ENCODE data around the gene KRTAP4-6. TPM values are rescaled to one million over a fixed set of nuclear protein-coding genes. Genes with fewer than 3 reads are reported as not detected.
A peak's percentile ranks its signal among the peaks of the same experiment; 100 is the strongest.
"Not testable (repeated sequence)": the region's sequence is repeated elsewhere in the genome, so short reads cannot be mapped to it uniquely, and the experiment has no call there.

KRTAP4-6 gene
- not detected in 2 replicates for total RNA-seq

DNA sequence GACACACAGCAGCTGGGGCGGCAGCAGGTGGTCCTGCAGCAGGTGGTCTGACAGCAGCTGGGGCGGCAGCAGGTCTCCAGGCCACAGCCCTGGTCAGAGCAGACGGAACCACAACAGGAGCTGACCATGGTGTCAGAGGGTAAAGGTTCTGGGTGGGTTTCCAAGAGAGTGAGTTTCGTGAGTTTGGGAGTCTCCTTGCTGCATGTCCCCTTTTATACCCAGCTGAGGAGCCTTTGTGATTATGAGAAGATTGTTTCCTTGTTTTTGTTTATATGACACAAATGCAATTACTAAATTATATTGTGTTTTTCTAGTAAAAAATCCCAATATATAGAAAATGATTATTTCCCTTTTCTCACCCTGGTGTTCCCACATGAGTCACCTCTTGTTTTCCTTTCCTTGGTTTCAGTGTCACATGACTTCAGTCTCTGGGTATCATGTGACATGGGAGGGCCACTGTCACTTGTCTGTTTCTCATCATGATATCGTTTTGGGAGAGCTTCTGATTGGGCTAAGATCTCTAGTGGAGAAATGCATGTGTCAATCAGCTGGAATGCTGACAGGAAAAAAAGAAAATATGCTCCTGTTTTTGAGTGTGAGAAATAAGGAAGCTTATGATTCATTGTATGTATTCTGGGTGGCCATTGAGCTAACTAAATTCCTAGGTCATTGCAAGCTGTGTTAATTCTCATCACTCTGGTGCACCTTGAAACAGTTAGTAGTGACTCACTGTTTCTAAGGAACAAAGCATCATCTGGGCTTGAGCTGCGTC, at the start of gene KRTAP4-6:
KRTAP4-6 (minus strand) TSS at position 185 of the 772 bp plus-strand sequence; CDS start at position 128, 57 bp downstream.
- no peak for DNase-seq
- Mint-ChIP-seq H3K27me3 (peaks cover 3% of the 10 kb centered on the region), H3K9me3 (peaks cover 27% of the 10 kb centered on the region), H3K36me3 (ENCODE audit: low read depth) (no peaks in the 10 kb centered on the region), H3K27ac (no peak within 1 kb of the TSS), H3K4me3 (no peak within 1 kb of the TSS), H3K4me1 (no peaks in the 10 kb centered on the region)
- intact Hi-C loops (cut with micrococcal nuclease): no loop called here

- H3K27me3 Mint-ChIP-seq; H3K9me3 Mint-ChIP-seq; H3K36me3 Mint-ChIP-seq (ENCODE audit: low read depth); H3K4me1 Mint-ChIP-seq; H3K4me3 Mint-ChIP-seq; intact Hi-C loops (cut with micrococcal nuclease); H3K27ac Mint-ChIP-seq: not testable (repeated sequence)
- peak; percentile 22 for DNase-seq
Observed at GRCh38 chr17:41189837-41190318, 49.5 kb upstream of the KRTAP4-6 start, which contains the start of gene KRTAP9-1. Gene KRTAP9-1 (plus strand): TSS chr17:41189887. CDS start chr17:41189887, 0 bp downstream.

DNA sequence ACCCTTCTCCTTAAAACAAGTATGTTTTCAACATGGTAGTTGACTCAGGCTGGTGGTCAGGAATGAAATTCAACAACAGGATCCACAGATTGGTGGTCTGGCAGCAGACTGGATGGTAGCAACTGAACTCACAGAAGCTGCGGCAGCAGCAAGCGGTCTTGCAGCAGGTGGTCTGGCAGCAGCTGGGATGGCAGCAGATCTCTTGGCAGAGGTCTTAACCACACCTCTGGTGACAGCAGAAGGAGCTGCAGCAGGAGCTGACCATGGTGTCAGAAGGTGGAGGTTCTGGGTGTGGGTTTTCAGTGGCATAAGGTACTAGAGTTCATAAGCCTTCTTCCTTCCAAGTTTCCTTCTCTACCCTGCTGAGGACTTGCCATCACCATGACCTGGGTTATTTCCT, 46.5 kb upstream of the KRTAP4-6 start:
- no peaks in the 10 kb centered on the region for H3K36me3 Mint-ChIP-seq (ENCODE audit: low read depth)
- H3K4me1 Mint-ChIP-seq: no peaks in the 10 kb centered on the region
- no peak overlapping the region for H3K27ac Mint-ChIP-seq
- DNase-seq: no peak
- no peak overlapping the region for H3K4me3 Mint-ChIP-seq
- peaks cover 4% of the 10 kb centered on the region for H3K27me3 Mint-ChIP-seq
- H3K9me3 Mint-ChIP-seq: no peaks in the 10 kb centered on the region
- intact Hi-C loops (cut with micrococcal nuclease): no loop called here

DNA sequence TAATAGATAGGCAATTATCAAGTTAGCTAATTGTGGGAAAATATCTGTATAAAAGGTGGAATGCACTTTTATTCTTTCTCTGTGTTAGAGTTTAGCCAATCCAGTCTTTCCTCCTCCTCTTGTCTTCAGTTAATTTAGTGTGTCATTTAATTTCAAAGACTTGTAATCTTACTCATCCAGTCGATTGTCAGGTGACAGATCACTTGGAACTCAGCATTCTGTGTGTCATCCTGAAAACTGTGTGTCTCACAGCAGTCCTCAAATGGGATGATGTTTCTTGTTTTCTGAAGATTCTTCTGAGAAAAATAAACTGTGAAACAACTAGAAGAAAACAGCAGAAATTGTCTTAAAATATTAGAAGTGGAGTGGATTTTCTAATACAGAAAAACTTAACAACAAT, 44.7 kb upstream of the KRTAP4-6 start:
- Mint-ChIP-seq H3K27ac (no peak overlapping the region), H3K9me3 (no peaks in the 10 kb centered on the region), H3K36me3 (ENCODE audit: low read depth) (no peaks in the 10 kb centered on the region), H3K27me3 (peaks cover 2% of the 10 kb centered on the region), H3K4me1 (no peaks in the 10 kb centered on the region), H3K4me3 (no peak overlapping the region)
- no peak for DNase-seq
- intact Hi-C loops (cut with micrococcal nuclease): no loop called here

DNA sequence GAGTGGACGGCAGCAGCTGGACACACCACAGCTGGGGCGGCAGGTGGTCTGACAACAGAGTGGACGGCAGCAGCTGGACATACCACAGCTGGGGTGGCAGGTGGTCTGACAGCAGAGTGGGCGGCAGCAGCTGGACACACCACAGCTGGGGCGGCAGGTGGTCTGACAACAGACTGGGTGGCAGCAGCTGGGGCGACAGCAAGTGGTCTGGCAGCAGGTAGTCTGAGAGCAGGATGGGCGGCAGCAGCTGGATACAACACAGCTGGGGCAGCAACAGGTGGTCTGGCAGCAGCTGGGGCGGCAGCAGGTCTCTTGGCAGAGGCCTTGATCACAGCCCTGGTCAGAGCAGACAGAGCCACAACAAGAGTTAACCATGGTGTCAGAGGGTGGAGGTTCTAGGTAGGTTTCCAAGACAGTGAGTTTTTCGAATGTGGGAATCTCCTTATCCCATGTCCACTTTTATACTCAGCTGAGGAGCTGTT, 44.2 kb upstream of the KRTAP4-6 start, which contains the start of gene KRTAP4-1:
KRTAP4-1 (minus strand) TSS at position 432 of the 482 bp plus-strand sequence; CDS start at position 375, 57 bp downstream.
- intact Hi-C loops (cut with micrococcal nuclease): no loop called here
- Mint-ChIP-seq H3K9me3 (no peaks in the 10 kb centered on the region), H3K27ac (no peak within 1 kb of the TSS), H3K27me3 (peaks cover 2% of the 10 kb centered on the region), H3K4me1 (no peaks in the 10 kb centered on the region), H3K4me3 (no peak within 1 kb of the TSS), H3K36me3 (ENCODE audit: low read depth) (no peaks in the 10 kb centered on the region)
- no peak for DNase-seq

- intact Hi-C loops (cut with micrococcal nuclease): no loop called here
- Mint-ChIP-seq H3K27me3 (peaks cover 2% of the 10 kb centered on the region), H3K27ac (no peak overlapping the region), H3K9me3 (no peaks in the 10 kb centered on the region), H3K4me3 (no peak overlapping the region), H3K36me3 (ENCODE audit: low read depth) (no peaks in the 10 kb centered on the region), H3K4me1 (no peaks in the 10 kb centered on the region)
- no peak for DNase-seq
Observed at GRCh38 chr17:41178843-41179616, 38.7 kb upstream of the KRTAP4-6 start.

DNA sequence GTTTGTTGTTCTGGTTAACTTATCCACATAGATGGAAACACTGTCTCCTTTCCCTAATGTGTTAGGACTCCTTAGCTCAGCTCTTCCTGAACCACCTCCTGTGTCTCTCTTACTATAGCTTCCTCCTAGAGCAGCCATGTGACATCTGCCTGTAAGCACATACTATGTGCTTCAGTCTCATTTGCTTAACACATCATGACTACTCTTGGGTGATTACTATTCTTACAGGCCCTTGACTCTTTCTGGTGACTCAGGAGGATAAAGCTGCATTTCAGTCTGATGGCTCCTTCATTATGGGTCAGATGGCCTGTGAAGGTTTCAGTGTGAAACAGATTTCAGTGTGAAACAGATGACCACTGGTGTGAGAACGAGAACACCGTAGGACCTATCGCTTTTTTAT, 38.0 kb upstream of the KRTAP4-6 start:
- intact Hi-C loops (cut with micrococcal nuclease): no loop called here

DNA sequence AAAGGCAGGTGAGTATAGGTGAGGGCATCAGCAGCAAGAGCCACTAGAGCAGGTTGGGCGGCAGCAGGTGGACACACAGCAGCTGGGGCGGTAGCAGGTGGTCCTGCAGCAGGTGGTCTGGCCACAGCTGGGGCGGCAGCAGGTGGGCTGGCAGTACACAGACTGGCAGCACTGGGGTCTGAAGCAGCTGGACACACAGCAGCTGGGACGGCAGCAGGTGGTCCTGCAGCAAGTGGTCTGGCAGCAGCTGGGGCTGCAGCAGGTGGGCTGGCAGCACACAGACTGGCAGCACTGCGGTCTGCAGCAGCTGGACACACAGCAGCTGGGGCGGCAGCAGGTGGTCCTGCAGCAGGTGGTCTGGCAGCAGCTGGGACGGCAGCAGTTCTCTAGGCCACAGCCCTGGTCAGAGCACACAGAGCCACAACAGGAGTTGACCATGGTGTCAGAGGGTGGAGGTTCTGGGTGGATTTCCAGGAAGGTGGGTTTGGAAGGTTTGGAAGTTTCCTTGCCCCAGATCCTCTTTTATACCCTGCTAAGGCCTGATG, 37.5 kb upstream of the KRTAP4-6 start, which contains the start of gene KRTAP4-2:
KRTAP4-2 (minus strand) TSS at position 495 of the 545 bp plus-strand sequence; CDS start at position 438, 57 bp downstream.
- H3K27me3 Mint-ChIP-seq: peaks cover 2% of the 10 kb centered on the region

More for the DNA sequence above, 38.0 kb upstream of the KRTAP4-6 start:
- no peaks in the 10 kb centered on the region for H3K9me3 Mint-ChIP-seq
- H3K36me3 Mint-ChIP-seq (ENCODE audit: low read depth): no peaks in the 10 kb centered on the region
- H3K4me3 Mint-ChIP-seq: no peak overlapping the region
- H3K4me1 Mint-ChIP-seq: no peaks in the 10 kb centered on the region
- peaks cover 2% of the 10 kb centered on the region for H3K27me3 Mint-ChIP-seq
- no peak for DNase-seq
- no peak overlapping the region for H3K27ac Mint-ChIP-seq

GRCh38 chr17:41176744-41177387, 36.5 kb upstream of the KRTAP4-6 start:
- intact Hi-C loops (cut with micrococcal nuclease): no loop called here
- Mint-ChIP-seq H3K27me3 (no peaks in the 10 kb centered on the region), H3K27ac (no peak overlapping the region), H3K4me1 (no peaks in the 10 kb centered on the region), H3K4me3 (no peak overlapping the region), H3K9me3 (no peaks in the 10 kb centered on the region), H3K36me3 (ENCODE audit: low read depth) (no peaks in the 10 kb centered on the region)
- no peak for DNase-seq

More for the DNA sequence above, 37.5 kb upstream of the KRTAP4-6 start, which contains the start of gene KRTAP4-2:
- DNase-seq: no peak
- Mint-ChIP-seq H3K36me3 (ENCODE audit: low read depth) (no peaks in the 10 kb centered on the region), H3K9me3 (no peaks in the 10 kb centered on the region), H3K4me1 (no peaks in the 10 kb centered on the region), H3K27ac (no peak within 1 kb of the TSS), H3K4me3 (no peak within 1 kb of the TSS)
- intact Hi-C loops (cut with micrococcal nuclease): no loop called here

DNA sequence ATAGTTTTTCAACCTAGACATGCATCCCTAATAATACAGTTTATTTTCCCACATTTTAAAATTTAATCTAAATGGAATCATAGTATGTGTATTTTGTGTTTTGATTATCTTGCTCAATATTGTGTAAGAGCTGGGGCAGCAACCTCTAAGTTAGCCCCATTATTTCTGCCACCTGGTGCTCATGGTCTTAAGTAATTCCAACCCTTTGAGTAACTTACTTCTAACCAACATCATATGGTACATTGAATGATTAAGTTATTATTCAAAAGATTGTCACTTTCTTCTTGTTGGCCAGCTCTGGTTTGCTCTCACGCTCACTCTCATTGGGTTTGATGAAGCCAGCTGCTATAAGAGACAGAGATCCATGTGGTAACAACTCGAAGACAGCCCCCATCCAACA, 31.5 kb upstream of the KRTAP4-6 start:
- Mint-ChIP-seq H3K27me3 (peaks cover 2% of the 10 kb centered on the region), H3K36me3 (ENCODE audit: low read depth) (no peaks in the 10 kb centered on the region), H3K4me1 (no peaks in the 10 kb centered on the region), H3K27ac (no peak overlapping the region), H3K9me3 (no peaks in the 10 kb centered on the region), H3K4me3 (no peak overlapping the region)
- intact Hi-C loops (cut with micrococcal nuclease): no loop called here
- no peak for DNase-seq

DNA sequence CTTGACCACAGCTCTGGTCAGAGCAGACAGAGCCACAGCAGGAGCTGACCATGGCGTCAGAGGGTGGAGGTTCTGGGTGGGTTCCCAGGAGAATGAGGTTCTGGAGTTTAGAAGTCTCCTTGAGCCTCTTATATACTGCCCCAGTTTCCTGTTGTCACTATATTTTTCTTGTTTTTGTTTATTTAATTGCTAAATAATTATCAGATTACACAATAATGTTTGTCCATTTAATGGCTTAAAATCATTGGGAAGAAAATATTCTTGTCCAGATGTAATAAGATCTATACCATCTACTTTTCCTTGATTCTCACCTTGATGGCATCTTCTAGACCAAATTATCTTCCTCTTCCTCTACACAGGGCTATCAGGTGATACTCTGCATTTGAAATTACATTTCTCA, 27.8 kb upstream of the KRTAP4-6 start, which contains the start of gene KRTAP4-3:
KRTAP4-3 (minus strand) TSS at position 101 of the 400 bp plus-strand sequence; CDS start at position 52, 49 bp downstream.
- no peaks in the 10 kb centered on the region for H3K4me1 Mint-ChIP-seq
- H3K27ac Mint-ChIP-seq: no peak within 1 kb of the TSS
- no peaks in the 10 kb centered on the region for H3K36me3 Mint-ChIP-seq (ENCODE audit: low read depth)
- H3K9me3 Mint-ChIP-seq: no peaks in the 10 kb centered on the region
- peaks cover 2% of the 10 kb centered on the region for H3K27me3 Mint-ChIP-seq
- intact Hi-C loops (cut with micrococcal nuclease): no loop called here
- H3K4me3 Mint-ChIP-seq: no peak within 1 kb of the TSS
- DNase-seq: no peak

DNA sequence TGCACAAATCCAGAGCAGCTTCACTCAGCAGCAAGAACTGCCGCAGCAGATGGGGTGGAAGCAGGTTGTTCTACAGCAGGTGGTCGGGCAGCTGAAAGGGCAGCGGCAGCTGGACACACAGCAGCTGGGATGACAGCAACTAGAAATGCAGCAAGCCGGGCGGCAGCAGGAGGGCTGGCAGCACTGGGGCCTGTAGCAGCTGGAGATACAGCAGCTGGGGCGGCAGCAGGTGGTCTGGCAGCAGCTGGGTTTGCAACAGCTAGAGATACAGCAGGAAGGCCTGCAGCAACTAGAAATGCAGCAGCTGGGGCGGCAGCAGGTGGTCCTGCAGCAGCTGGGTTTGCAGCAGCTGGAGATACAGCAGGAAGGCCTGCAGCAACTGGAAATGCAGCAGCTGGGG, 27.2 kb upstream of the KRTAP4-6 start:
- Mint-ChIP-seq H3K36me3 (ENCODE audit: low read depth) (no peaks in the 10 kb centered on the region), H3K9me3 (no peaks in the 10 kb centered on the region), H3K27me3 (peaks cover 2% of the 10 kb centered on the region), H3K4me1 (no peaks in the 10 kb centered on the region), H3K27ac (no peak overlapping the region), H3K4me3 (no peak overlapping the region)
- no peak for DNase-seq
- intact Hi-C loops (cut with micrococcal nuclease): no loop called here

DNA sequence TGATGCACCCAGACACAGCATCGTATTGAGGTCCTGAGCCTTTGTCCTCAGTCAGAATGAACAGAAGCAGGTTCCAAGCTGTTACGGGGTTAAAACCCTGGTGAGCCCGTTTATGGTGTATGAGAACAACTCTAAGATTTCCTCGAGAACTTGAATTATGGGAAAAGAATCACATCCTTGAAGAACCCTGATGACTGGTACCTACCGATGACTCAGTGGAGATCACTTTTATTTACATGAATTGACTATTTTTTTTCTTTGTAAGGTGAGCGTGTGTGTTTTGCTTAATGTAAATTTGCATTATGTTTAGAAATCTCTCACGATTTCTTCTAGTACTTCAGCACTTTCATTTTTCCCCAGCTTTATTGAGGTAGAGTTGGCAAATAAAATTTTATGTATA, 23.5 kb upstream of the KRTAP4-6 start:
- Mint-ChIP-seq H3K27ac (no peak overlapping the region), H3K27me3 (no peaks in the 10 kb centered on the region), H3K4me1 (no peaks in the 10 kb centered on the region), H3K9me3 (no peaks in the 10 kb centered on the region), H3K36me3 (ENCODE audit: low read depth) (no peaks in the 10 kb centered on the region), H3K4me3 (no peak overlapping the region)
- no peak for DNase-seq
- intact Hi-C loops (cut with micrococcal nuclease): no loop called here
